ENCODE measurements around the gene NXPE3.

The NXPE3 gene

GRCh38 chr3:101829437-101829830, 50.4 kb downstream of the NXPE3 start:
- no peak for DNase-seq (ENCODE audit: low read depth)

- no peak for DNase-seq (ENCODE audit: low read depth)
Measured at GRCh38 chr3:101829874-101830273, 50.9 kb downstream of the NXPE3 start.

GRCh38 chr3:101833446-101833974, 54.5 kb downstream of the NXPE3 start:
- no peak for DNase-seq (ENCODE audit: low read depth)

- DNase-seq (ENCODE audit: low read depth) = no peak
Measured at GRCh38 chr3:101835676-101836075, 56.7 kb downstream of the NXPE3 start.

GRCh38 chr3:101836160-101836559, 57.1 kb downstream of the NXPE3 start:
- DNase-seq (ENCODE audit: low read depth) = no peak

GRCh38 chr3:101836652-101837598, 57.9 kb downstream of the NXPE3 start:
- DNase-seq (ENCODE audit: low read depth) = peak; percentile 68

GRCh38 chr3:101838691-101839090, 59.7 kb downstream of the NXPE3 start:
- no peak for DNase-seq (ENCODE audit: low read depth)

GRCh38 chr3:101840066-101840465, 61.1 kb downstream of the NXPE3 start:
- no peak for DNase-seq (ENCODE audit: low read depth)

- peak; percentile 70 for DNase-seq (ENCODE audit: low read depth)
Measured at GRCh38 chr3:101842245-101842934, 63.4 kb downstream of the NXPE3 start.

- DNase-seq (ENCODE audit: low read depth) = no peak
Measured at GRCh38 chr3:101842935-101843330, 63.9 kb downstream of the NXPE3 start.

GRCh38 chr3:101845425-101845824, 66.4 kb downstream of the NXPE3 start:
- DNase-seq (ENCODE audit: low read depth) = no peak

GRCh38 chr3:101846709-101847108, 67.7 kb downstream of the NXPE3 start:
- DNase-seq (ENCODE audit: low read depth) = no peak

- peak; percentile 55 for DNase-seq (ENCODE audit: low read depth)
Measured at GRCh38 chr3:101847328-101847727, 68.3 kb downstream of the NXPE3 start.

- no peak for DNase-seq (ENCODE audit: low read depth)
Measured at GRCh38 chr3:101848326-101848725, 69.3 kb downstream of the NXPE3 start.

GRCh38 chr3:101848754-101849713, 70.0 kb downstream of the NXPE3 start, which contains the start of gene NFKBIZ:
TSS of gene NFKBIZ (plus strand) at chr3:101849514. CDS start at chr3:101849629, 115 bp downstream.
- peak; percentile 95 for DNase-seq (ENCODE audit: low read depth)

GRCh38 chr3:101849714-101850245, 70.8 kb downstream of the NXPE3 start:
- DNase-seq (ENCODE audit: low read depth) = peak; percentile 44

- DNase-seq (ENCODE audit: low read depth) = peak; percentile 68
Measured at GRCh38 chr3:101850246-101851051, 71.4 kb downstream of the NXPE3 start.

GRCh38 chr3:101851072-101851770, 72.2 kb downstream of the NXPE3 start:
- peak; percentile 35 for DNase-seq (ENCODE audit: low read depth)

GRCh38 chr3:101851850-101852714, 73.1 kb downstream of the NXPE3 start:
- DNase-seq (ENCODE audit: low read depth) = no peak

Measured in ELR (cell line).